GM12891 (cell line): ENCODE data around the gene ECHS1.

Source experiments
- DNase-seq: peaks from one replicate; pipeline ENCODE4 v3.0.0; 2011; ENCODE audit warnings: low spot score; ENCODE audit not compliant: insufficient read length
- FAIRE-seq: peaks from 2 replicates; lab custom pipeline; 2011; peaks lifted over from hg19 to GRCh38; lab: Jason Lieb, UNC
- PAX5 ChIP-seq: IDR thresholded peaks from 2 replicates; pipeline ENCODE4 v1.6.1; 2011; ENCODE audit warnings: low read length, moderate library complexity, mild to moderate bottlenecking; ENCODE audit not compliant: insufficient read depth, severe bottlenecking
- POLR2A ChIP-seq: IDR thresholded peaks from 2 replicates; pipeline ENCODE4 v1.6.1; 2011; ENCODE audit warnings: low read depth, low read length, control low read depth
- POLR2AphosphoS5 ChIP-seq: IDR thresholded peaks from 2 replicates; pipeline ENCODE4 v1.6.1; 2011; ENCODE audit warnings: low read depth, low read length, control low read depth
- POU2F2 ChIP-seq: IDR thresholded peaks from 2 replicates; pipeline ENCODE4 v1.6.1; 2011; ENCODE audit warnings: low read depth, mild to moderate bottlenecking, control low read depth, low read length, moderate library complexity
- SPI1 ChIP-seq: IDR thresholded peaks from 2 replicates; pipeline ENCODE4 v1.6.1; 2011; ENCODE audit warnings: low read depth, low read length, control low read depth
- TAF1 ChIP-seq: IDR thresholded peaks from 2 replicates; pipeline ENCODE4 v1.6.1; 2011; ENCODE audit warnings: low read depth, low read length, control low read depth

ECHS1 gene

GRCh38 chr10:133400624-133401424 lies 27.7 kb upstream of the ECHS1 start:
- FAIRE-seq (peak; percentile 81), DNase-seq (no peak)
- TF ChIP-seq POLR2A (no peak), PAX5 (no peak), POU2F2 (0 out of 2 replicates have a peak, but pooled peaks have one; percentile 58), TAF1 (no peak), SPI1 (no peak), POLR2AphosphoS5 (no peak; the same call in 1 of the 2 replicates)

GRCh38 chr10:133399123-133399601 lies 26.0 kb upstream of the ECHS1 start:
- no peak for TF ChIP-seq SPI1
- no peak for TF ChIP-seq POLR2A
- TF ChIP-seq POLR2AphosphoS5, result no peak
- no peak for TF ChIP-seq TAF1
- no peak for TF ChIP-seq POU2F2
- no peak for TF ChIP-seq PAX5
- DNase-seq (no peak), FAIRE-seq (no peak)

GRCh38 chr10:133397938-133398337 lies 24.8 kb upstream of the ECHS1 start:
- no peak for TF ChIP-seq TAF1
- no peak for TF ChIP-seq POLR2A
- no peak for TF ChIP-seq POLR2AphosphoS5
- no peak for TF ChIP-seq SPI1
- no peak for TF ChIP-seq PAX5
- no peak for TF ChIP-seq POU2F2
- DNase-seq, result no peak
- FAIRE-seq, result no peak

- TF ChIP-seq POU2F2 (no peak), TAF1 (no peak), SPI1 (no peak), POLR2AphosphoS5 (no peak; the same call in 1 of the 2 replicates), POLR2A (no peak), PAX5 (no peak)
- FAIRE-seq, result no peak
- no peak for DNase-seq
These were observed 23.0 kb upstream of the ECHS1 start for GRCh38 chr10:133396035-133396624.

GRCh38 chr10:133394801-133395221 lies 21.7 kb upstream of the ECHS1 start:
- DNase-seq (no peak), FAIRE-seq (no peak)
- TF ChIP-seq POLR2AphosphoS5 (no peak), POLR2A (no peak), TAF1 (no peak), SPI1 (no peak), PAX5 (no peak)

- peak; percentile 90 for DNase-seq
- peak; percentile 98 for FAIRE-seq
- peak; percentile 54 for TF ChIP-seq POU2F2
- peak; percentile 91 for TF ChIP-seq POLR2AphosphoS5
- TF ChIP-seq PAX5, result peak; percentile 31
- TF ChIP-seq TAF1, result peak; percentile 67; the same call in 1 of the 2 replicates
- peak; percentile 88 for TF ChIP-seq POLR2A
- TF ChIP-seq SPI1, result no peak
These were observed 21.0 kb upstream of the ECHS1 start, which contains the start of gene MTG1 for GRCh38 chr10:133394064-133394663. MTG1 (plus strand) TSS chr10:133394157; CDS start chr10:133394221, 64 bp downstream.

GRCh38 chr10:133393401-133394063 lies 20.4 kb upstream of the ECHS1 start:
- TF ChIP-seq POLR2AphosphoS5, result no peak
- no peak for TF ChIP-seq POU2F2
- TF ChIP-seq POLR2A, result no peak
- TF ChIP-seq TAF1, result no peak
- TF ChIP-seq SPI1, result no peak
- no peak for TF ChIP-seq PAX5
- FAIRE-seq, result peak; percentile 16
- DNase-seq, result no peak

GRCh38 chr10:133391761-133392518 lies 18.8 kb upstream of the ECHS1 start:
- FAIRE-seq (peak; percentile 40), DNase-seq (no peak)
- no peak for TF ChIP-seq SPI1
- no peak for TF ChIP-seq PAX5
- TF ChIP-seq POLR2AphosphoS5, result no peak
- TF ChIP-seq POU2F2, result no peak
- no peak for TF ChIP-seq TAF1
- no peak for TF ChIP-seq POLR2A
